Caco-2 (cell line): ENCODE measurements around the gene ANKRD40. TPM values are rescaled to one million over a fixed set of nuclear protein-coding genes. Genes with fewer than 3 reads are reported as not detected.

ENCODE experiments used
- BruUV-seq: library from RNA; stranded (reverse); fragments of 400-500 nt; replicated peaks from 2 replicates; lab custom pipeline; 2021; lab: Mats Ljungman, UMichigan
- CTCF ChIA-PET: fragments of 300-600 bp; sonication (Branson Sonifier 250); formaldehyde crosslinking; loops from one replicate; lab custom pipeline; 2022; ENCODE audit warnings: antibody characterized with exemption; lab: Charles Lee
- POLR2A ChIA-PET: fragments of 300-600 bp; sonication (Branson Sonifier 250); formaldehyde crosslinking; loops from one replicate; lab custom pipeline; 2022; ENCODE audit warnings: antibody characterized with exemption; lab: Charles Lee
- DNase-seq, 2 experiments: peaks; one replicate each; pipeline versions ENCODE4 v3.0.0 to v3.0.0-alpha.2; 2020 to 2022
- H3K27me3 ChIP-seq: replicated peaks from 2 replicates; pipeline ENCODE4 v1.6.0; 2011; ENCODE audit warnings: low read length; ENCODE audit not compliant: control insufficient read depth, insufficient read depth
- H3K36me3 ChIP-seq: 2 replicates; pipeline ENCODE4 v1.5.1; 2011; ENCODE audit warnings: low read length; ENCODE audit not compliant: control insufficient read depth, insufficient read depth
- H3K4me1 ChIP-seq: fragments of 250-450 bp; sonication (Bioruptor Pico); 2 replicates; pipeline ENCODE4 v1.5.1; 2020; ENCODE audit warnings: mild to moderate bottlenecking
- H3K4me3 ChIP-seq: 2 replicates; pipeline ENCODE4 v1.5.1; 2011; ENCODE audit warnings: low read depth, mild to moderate bottlenecking, control low read depth, low read length
- H3K9me3 ChIP-seq: fragments of 250-450 bp; sonication (Bioruptor Pico); 2 replicates; pipeline ENCODE4 v1.5.1; 2020; ENCODE audit warnings: mild to moderate bottlenecking, moderate library complexity
- H3K27ac Mint-ChIP-seq: one replicate; pipeline ENCODE4 v1.8.0; 2022; ENCODE audit warnings: mixed read lengths; ENCODE audit not compliant: unreplicated experiment
- H3K27me3 Mint-ChIP-seq: one replicate; pipeline ENCODE4 v1.8.0; 2022; ENCODE audit warnings: mixed read lengths; ENCODE audit not compliant: insufficient read depth, unreplicated experiment
- H3K36me3 Mint-ChIP-seq: one replicate; pipeline ENCODE4 v1.8.0; 2022; ENCODE audit warnings: mild to moderate bottlenecking, mixed read lengths; ENCODE audit not compliant: insufficient read depth, unreplicated experiment
- H3K4me1 Mint-ChIP-seq: one replicate; pipeline ENCODE4 v1.8.0; 2022; ENCODE audit warnings: low read depth, mixed read lengths; ENCODE audit not compliant: unreplicated experiment
- H3K4me3 Mint-ChIP-seq: one replicate; pipeline ENCODE4 v1.8.0; 2022; ENCODE audit warnings: mild to moderate bottlenecking, moderate library complexity, mixed read lengths; ENCODE audit not compliant: unreplicated experiment
- H3K9me3 Mint-ChIP-seq: one replicate; pipeline ENCODE4 v1.8.0; 2022; ENCODE audit warnings: mixed read lengths; ENCODE audit not compliant: unreplicated experiment
- intact Hi-C: fragments of 100-400 bp; cut with micrococcal nuclease; formaldehyde crosslinking; loops from one replicate; pipeline ENCODE4 v1.10.0; 2022; ENCODE audit not compliant: unreplicated experiment
- total RNA-seq: library from RNA; stranded (reverse); gene quantifications from 2 replicates; pipeline ENCODE4 v1.2.3, GENCODE V29; 2022
- TF ChIP-seq, protein P1 (sequence below), 2 experiments: fragments of 200-600 bp in 1 of 2; IDR thresholded peaks; 1 replicate in 1 of 2; 2 replicates in 1 of 2; pipeline versions ENCODE4 v1.5.1 to v1.8.0; 2011 to 2022; ENCODE audit warnings: antibody characterized with exemption in 1 of 2, control low read depth in 1 of 2, inconsistent platforms in 1 of 2, low read depth in 1 of 2, low read length in 1 of 2, mild to moderate bottlenecking in 1 of 2, moderate library complexity in 1 of 2; ENCODE audit not compliant: insufficient read depth in 1 of 2, severe bottlenecking in 1 of 2, unreplicated experiment in 1 of 2

The ANKRD40 gene
- total RNA-seq, 1 experiment from 2014 or later: 113 TPM

DNA sequence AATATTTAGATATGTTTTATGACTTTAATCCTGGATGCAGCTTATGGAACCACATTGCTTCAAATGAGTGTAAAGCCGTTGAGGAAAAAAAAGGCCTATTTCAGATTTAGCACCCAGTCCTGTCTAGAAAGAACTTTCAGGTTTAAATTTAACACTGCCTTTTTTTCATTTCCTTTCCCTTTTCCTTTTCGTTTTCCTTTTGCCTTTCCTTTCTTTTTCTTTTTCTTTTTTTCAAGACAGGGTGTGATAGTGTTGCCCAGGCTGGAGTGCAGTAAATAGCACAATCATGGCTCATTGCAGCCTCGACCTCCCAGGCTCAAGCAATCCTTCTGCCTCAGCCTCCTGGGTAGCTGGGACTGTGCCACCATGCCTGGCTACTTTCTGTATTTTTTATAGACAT is 27.6 kb upstream of the ANKRD40 start:
- H3K36me3 Mint-ChIP-seq: peaks cover 80% of the 10 kb centered on the region
- H3K27me3 ChIP-seq: no peaks in the 10 kb centered on the region
- peak overlapping the region; percentile 6 for H3K27ac Mint-ChIP-seq
- no TSS peak for BruUV-seq
- H3K36me3 ChIP-seq: peaks cover 13% of the 10 kb centered on the region; the same call in 1 of the 2 replicates
- intact Hi-C loops: loop anchor here (10.0 kb wide), 1 partner anchor 60 kb away; no protein-coding TSS in a partner anchor
- H3K4me1 ChIP-seq: peaks cover 4% of the 10 kb centered on the region; the same call in 1 of the 2 replicates
- no peak overlapping the region for H3K4me3 ChIP-seq
- no peaks in the 10 kb centered on the region for H3K27me3 Mint-ChIP-seq
- H3K9me3 ChIP-seq: no peaks in the 10 kb centered on the region
- no peak for DNase-seq
- H3K4me1 Mint-ChIP-seq: peaks cover 23% of the 10 kb centered on the region
- CTCF ChIA-PET: no interaction called here
- no peak overlapping the region for H3K4me3 Mint-ChIP-seq
- TF ChIP-seq, protein P1, sequence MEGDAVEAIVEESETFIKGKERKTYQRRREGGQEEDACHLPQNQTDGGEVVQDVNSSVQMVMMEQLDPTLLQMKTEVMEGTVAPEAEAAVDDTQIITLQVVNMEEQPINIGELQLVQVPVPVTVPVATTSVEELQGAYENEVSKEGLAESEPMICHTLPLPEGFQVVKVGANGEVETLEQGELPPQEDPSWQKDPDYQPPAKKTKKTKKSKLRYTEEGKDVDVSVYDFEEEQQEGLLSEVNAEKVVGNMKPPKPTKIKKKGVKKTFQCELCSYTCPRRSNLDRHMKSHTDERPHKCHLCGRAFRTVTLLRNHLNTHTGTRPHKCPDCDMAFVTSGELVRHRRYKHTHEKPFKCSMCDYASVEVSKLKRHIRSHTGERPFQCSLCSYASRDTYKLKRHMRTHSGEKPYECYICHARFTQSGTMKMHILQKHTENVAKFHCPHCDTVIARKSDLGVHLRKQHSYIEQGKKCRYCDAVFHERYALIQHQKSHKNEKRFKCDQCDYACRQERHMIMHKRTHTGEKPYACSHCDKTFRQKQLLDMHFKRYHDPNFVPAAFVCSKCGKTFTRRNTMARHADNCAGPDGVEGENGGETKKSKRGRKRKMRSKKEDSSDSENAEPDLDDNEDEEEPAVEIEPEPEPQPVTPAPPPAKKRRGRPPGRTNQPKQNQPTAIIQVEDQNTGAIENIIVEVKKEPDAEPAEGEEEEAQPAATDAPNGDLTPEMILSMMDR (IDR thresholded peaks at IDR 0.05; ENCODE audit: insufficient read depth in 1 of 2, low read depth in 1 of 2, low read length in 1 of 2, severe bottlenecking in 1 of 2, unreplicated experiment in 1 of 2): no peak
- H3K9me3 Mint-ChIP-seq: no peaks in the 10 kb centered on the region
- POLR2A ChIA-PET: interaction anchor here (0.7 kb wide), 1 partner anchor 271 kb away, joined by 3 read pairs; no protein-coding TSS in a partner anchor

DNA sequence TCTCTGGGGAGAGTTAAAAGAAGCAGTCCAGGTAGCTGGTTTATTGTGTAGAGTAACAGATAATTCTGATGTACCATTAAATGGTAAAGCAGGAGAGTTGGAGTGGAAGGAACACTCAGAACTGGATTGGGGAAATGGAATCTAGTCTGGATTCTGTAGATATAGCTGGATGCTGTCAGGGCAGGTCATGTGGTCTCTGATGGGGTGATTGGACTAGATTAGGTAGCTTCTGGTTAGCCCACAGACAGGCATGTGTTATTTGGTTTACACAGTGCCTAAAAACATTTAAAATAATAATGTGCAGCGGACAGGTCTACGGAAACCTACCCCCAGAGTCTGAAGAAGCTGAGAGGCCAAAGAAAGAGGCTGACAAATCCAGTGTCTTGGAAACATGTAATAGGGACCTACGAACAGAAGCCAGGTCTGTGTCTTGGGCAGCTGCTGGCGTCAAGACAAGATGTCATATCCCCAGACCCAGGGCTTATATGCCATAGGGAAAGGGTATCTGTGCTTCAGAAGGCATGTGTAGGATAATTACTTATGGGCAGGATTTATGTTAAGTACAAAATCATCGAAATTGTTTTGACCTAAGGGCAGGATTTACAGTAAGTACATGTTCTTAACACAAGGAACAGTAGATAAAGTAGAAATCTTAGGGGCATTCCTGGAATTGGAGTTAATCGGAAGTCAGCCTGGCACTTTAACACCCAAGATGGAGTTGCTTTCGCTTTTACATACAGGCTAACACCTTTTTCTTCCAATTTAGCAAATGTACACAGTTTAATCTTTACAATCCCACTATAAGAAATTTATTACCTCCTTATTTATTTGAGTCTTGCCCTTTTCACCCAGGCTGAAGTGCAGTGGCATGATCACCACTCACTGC is 24.1 kb upstream of the ANKRD40 start:
- Mint-ChIP-seq H3K27me3 (no peaks in the 10 kb centered on the region), H3K4me3 (no peak overlapping the region), H3K4me1 (peaks cover 32% of the 10 kb centered on the region), H3K27ac (peak overlapping the region; percentile 18), H3K36me3 (peaks cover 53% of the 10 kb centered on the region), H3K9me3 (no peaks in the 10 kb centered on the region)
- Histone ChIP-seq H3K9me3 (no peaks in the 10 kb centered on the region), H3K27me3 (no peaks in the 10 kb centered on the region), H3K4me1 (peaks cover 11% of the 10 kb centered on the region), H3K36me3 (peaks cover 4% of the 10 kb centered on the region; the same call in 1 of the 2 replicates), H3K4me3 (no peak overlapping the region)
- TF ChIP-seq, protein P1 (IDR thresholded peaks at IDR 0.05; ENCODE audit: insufficient read depth in 1 of 2, low read depth in 1 of 2, low read length in 1 of 2, severe bottlenecking in 1 of 2, unreplicated experiment in 1 of 2): no peak
- intact Hi-C loops: loop anchor here (10.0 kb wide), 1 partner anchor 63 kb away; no protein-coding TSS in a partner anchor
- DNase-seq: no peak
- ChIA-PET POLR2A (interaction anchor here (0.5 kb wide), 1 partner anchor 27 kb away, joined by 4 read pairs; no protein-coding TSS in a partner anchor), CTCF (interaction anchor here (0.6 kb wide), 1 partner anchor 532 kb away, joined by 7 read pairs; no protein-coding TSS in a partner anchor)
- no TSS peak for BruUV-seq

DNA sequence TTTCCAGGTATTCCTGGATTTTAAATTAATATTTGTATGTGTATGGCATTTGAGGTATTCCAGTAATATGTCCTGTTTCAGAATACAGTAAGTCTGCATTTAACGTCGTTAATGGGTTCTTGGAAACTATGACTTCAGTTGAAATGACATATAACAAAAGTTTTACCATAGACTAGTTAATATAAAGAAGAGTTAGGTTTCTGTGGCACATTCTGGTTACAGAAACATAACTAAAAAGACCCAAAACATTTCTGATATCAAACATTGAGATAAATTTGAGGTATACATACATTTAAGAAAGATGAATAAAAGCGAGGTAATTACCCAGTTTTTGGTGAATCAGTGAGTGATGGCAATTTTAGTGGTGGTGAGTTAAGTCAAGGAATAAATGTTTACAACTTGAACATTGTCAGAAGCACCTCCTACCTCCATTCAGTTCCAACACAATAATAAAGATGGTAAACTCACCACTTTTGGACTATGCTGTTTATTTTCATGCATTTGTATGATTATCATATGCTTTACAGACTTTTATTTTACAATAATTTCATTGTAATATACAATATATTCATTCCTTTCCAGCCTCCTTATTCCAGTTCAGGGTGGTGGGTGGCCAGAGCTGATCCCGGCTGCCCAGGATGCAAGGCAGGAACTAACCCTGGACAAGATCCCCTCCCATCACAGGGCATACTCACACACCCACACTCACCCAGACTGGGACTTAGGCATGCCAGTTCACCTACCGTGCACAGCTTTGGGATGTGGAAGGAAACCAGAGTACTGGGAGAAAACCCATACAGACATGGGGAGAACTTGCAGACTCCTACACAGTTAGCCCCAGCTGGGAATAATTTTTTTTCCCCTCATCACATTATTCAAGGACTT is 21.4 kb upstream of the ANKRD40 start:
- Histone ChIP-seq H3K4me3 (no peak overlapping the region), H3K4me1 (peaks cover 29% of the 10 kb centered on the region), H3K27me3 (no peaks in the 10 kb centered on the region), H3K9me3 (no peaks in the 10 kb centered on the region), H3K36me3 (peaks cover 4% of the 10 kb centered on the region; the same call in 1 of the 2 replicates)
- TF ChIP-seq, protein P1 (IDR thresholded peaks at IDR 0.05; ENCODE audit: insufficient read depth in 1 of 2, low read depth in 1 of 2, low read length in 1 of 2, severe bottlenecking in 1 of 2, unreplicated experiment in 1 of 2): no peak
- ChIA-PET POLR2A (no interaction called here), CTCF (no interaction called here)
- H3K4me3 Mint-ChIP-seq: no peak overlapping the region
- H3K27ac Mint-ChIP-seq: no peak overlapping the region
- peaks cover 25% of the 10 kb centered on the region for H3K4me1 Mint-ChIP-seq
- H3K27me3 Mint-ChIP-seq: no peaks in the 10 kb centered on the region
- DNase-seq: no peak
- intact Hi-C loops: no loop called here
- no peaks in the 10 kb centered on the region for H3K9me3 Mint-ChIP-seq
- peaks cover 55% of the 10 kb centered on the region for H3K36me3 Mint-ChIP-seq
- no TSS peak for BruUV-seq
